GM20000 (cell line): ENCODE measurements around the gene HTD2.

Experiments used
- DNase-seq: peaks from one replicate; pipeline ENCODE4 v3.0.0; 2012; ENCODE audit warnings: low spot score
- CTCF ChIP-seq: IDR thresholded peaks from 2 replicates; pipeline ENCODE4 v1.5.1; 2012; ENCODE audit warnings: mild to moderate bottlenecking, control low read depth; ENCODE audit errors: extremely low read depth, missing control alignments

The HTD2 gene

GRCh38 chr3:58345457-58345856 is 39.1 kb downstream of the HTD2 start:
- no peak for TF ChIP-seq CTCF

DNA sequence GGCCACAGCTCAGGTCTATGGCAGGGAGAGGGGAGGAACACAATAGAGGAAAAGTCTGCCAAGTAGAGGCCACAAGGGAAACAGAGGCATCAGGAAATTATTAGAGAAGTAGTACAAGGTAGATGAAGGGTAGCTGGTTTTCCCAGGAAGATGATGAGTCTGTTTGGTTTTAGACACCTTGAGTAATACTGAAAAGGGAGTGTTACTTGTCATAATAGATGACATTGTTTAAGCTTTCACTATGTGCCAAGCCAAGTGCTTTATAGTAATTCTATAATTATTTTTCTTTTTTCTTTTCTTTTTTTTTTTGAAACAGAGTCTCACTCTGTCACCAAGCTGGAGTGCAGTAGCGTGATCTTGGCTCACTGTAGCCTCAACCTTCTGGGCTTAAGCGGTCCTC is 40.0 kb downstream of the HTD2 start:
- no peak for TF ChIP-seq CTCF
- DNase-seq: no peak

More at GRCh38 chr3:58345457-58345856, 39.1 kb downstream of the HTD2 start:
- no peak for DNase-seq

GRCh38 chr3:58347984-58348383 is 41.7 kb downstream of the HTD2 start:
- no peak for TF ChIP-seq CTCF
- DNase-seq: no peak

- peak; percentile 61 for DNase-seq
- TF ChIP-seq CTCF: no peak
Measured at GRCh38 chr3:58349792-58350626, 43.7 kb downstream of the HTD2 start.

GRCh38 chr3:58350627-58351013 is 44.3 kb downstream of the HTD2 start:
- TF ChIP-seq CTCF: no peak
- no peak for DNase-seq

- TF ChIP-seq CTCF: no peak
- no peak for DNase-seq
Measured at GRCh38 chr3:58351920-58352319, 45.6 kb downstream of the HTD2 start.

DNA sequence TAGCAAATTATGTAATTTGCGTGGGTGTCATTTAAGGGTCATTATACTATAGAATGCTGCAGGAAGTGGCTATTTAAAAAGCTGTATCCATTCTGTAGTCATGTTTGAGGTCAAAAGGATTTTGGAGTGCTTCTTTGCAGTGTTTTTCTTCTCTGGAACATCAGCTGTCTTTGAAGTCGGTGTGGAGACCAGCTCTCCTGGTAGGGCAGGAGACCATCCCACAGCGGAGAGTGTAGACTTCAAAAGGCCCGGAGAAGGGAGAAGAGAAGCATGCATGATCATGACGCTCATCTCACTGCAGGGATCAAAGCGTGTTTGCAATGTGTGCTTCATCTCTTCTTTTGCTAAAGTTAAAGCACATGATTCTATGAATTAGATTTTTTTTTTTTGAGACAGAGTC is 46.3 kb downstream of the HTD2 start:
- no peak for TF ChIP-seq CTCF
- DNase-seq: no peak
